MM.1S (cell line): ENCODE data around the gene SEMA6B.

Experiments used
- EZH2 ChIP-seq: fragments of 300-600 bp; sonication (generic); optimal IDR thresholded peaks from 2 replicates; pipeline ENCODE3; 2017; ENCODE audit warnings: low read depth, mild to moderate bottlenecking, antibody characterized with exemption, low read length, mixed read lengths
- EZH2phosphoT487 ChIP-seq: fragments of 300-600 bp; sonication (generic); IDR thresholded peaks from 2 replicates; pipeline ENCODE4 v1.6.1; 2018; ENCODE audit warnings: antibody characterized with exemption, low read length
- TF ChIP-seq, protein P1 (sequence below): fragments of 300-600 bp; sonication (generic); IDR thresholded peaks from 2 replicates; pipeline ENCODE4 v1.5.1; 2016; ENCODE audit warnings: antibody characterized with exemption, low read length, mixed read lengths

- TF ChIP-seq, protein P1, sequence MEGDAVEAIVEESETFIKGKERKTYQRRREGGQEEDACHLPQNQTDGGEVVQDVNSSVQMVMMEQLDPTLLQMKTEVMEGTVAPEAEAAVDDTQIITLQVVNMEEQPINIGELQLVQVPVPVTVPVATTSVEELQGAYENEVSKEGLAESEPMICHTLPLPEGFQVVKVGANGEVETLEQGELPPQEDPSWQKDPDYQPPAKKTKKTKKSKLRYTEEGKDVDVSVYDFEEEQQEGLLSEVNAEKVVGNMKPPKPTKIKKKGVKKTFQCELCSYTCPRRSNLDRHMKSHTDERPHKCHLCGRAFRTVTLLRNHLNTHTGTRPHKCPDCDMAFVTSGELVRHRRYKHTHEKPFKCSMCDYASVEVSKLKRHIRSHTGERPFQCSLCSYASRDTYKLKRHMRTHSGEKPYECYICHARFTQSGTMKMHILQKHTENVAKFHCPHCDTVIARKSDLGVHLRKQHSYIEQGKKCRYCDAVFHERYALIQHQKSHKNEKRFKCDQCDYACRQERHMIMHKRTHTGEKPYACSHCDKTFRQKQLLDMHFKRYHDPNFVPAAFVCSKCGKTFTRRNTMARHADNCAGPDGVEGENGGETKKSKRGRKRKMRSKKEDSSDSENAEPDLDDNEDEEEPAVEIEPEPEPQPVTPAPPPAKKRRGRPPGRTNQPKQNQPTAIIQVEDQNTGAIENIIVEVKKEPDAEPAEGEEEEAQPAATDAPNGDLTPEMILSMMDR, result no peak
- TF ChIP-seq EZH2, result no peak
- no peak for TF ChIP-seq EZH2phosphoT487
Measured at GRCh38 chr19:4554717-4555116, 4.8 kb downstream of the SEMA6B start.
